Erythroblast (primary cell): ENCODE results near the gene TBL2.

ENCODE experiments used
- GATA1 ChIP-seq: IDR thresholded peaks from 2 replicates; pipeline ENCODE4 v1.6.1; 2011; ENCODE audit warnings: low read depth, mild to moderate bottlenecking, control low read depth, low read length, moderate library complexity
- POLR2A ChIP-seq: IDR thresholded peaks from 2 replicates; pipeline ENCODE4 v1.6.1; 2011; ENCODE audit warnings: mild to moderate bottlenecking, low read length

DNA sequence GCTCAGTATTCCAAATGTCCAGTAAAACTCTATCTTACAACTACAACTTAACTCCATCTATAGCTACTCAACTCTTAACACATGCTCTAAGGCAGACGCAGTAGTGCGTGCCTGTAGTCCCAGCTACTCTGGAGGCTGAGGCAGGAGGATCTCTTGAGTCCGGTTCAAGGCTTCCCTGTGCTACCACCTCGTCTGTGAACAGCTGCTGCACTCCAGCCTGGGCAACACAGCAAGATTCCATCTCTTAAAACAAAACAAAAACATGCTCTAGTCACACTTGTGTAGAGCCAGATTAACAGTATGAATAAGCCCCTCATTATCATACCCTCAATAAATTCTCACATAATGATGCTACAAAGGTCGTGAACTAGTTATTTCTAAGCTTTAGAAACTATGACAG lies 59.9 kb downstream of the TBL2 start:
- TF ChIP-seq POLR2A: no peak
- no peak for TF ChIP-seq GATA1
